CD4-positive, alpha-beta T cell treated with Interleukin-12 subunit alpha and Interleukin-12 subunit beta, for 1 hour (primary cell): ENCODE results near the gene PAFAH1B2.
"Not testable (repeated sequence)": the region's sequence is repeated elsewhere in the genome, so short reads cannot be mapped to it uniquely, and the experiment has no call there.

Experiments used
- DNase-seq: peaks from one replicate; pipeline ENCODE4 v3.0.0-alpha.2; 2020

The PAFAH1B2 gene

DNA sequence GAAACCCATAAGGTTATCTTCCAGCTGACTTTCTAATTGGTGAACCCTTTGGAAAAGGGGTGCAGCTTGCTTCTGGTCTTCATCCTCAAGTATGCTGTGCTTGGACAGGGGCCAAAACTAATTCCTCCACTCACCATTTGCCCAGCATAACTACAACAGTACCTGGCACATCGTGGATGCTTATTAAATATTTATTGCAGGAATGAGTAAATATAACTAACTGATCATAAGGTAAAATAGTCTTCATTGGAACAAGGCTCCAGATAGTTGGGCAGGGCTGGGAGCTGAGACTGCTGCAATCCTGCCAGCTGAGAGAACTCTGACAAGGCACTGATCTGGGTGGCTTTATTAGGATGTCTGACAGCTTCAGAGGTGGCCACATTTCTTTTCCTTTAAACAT is 32.1 kb downstream of the PAFAH1B2 start:
- no peak for DNase-seq

DNA sequence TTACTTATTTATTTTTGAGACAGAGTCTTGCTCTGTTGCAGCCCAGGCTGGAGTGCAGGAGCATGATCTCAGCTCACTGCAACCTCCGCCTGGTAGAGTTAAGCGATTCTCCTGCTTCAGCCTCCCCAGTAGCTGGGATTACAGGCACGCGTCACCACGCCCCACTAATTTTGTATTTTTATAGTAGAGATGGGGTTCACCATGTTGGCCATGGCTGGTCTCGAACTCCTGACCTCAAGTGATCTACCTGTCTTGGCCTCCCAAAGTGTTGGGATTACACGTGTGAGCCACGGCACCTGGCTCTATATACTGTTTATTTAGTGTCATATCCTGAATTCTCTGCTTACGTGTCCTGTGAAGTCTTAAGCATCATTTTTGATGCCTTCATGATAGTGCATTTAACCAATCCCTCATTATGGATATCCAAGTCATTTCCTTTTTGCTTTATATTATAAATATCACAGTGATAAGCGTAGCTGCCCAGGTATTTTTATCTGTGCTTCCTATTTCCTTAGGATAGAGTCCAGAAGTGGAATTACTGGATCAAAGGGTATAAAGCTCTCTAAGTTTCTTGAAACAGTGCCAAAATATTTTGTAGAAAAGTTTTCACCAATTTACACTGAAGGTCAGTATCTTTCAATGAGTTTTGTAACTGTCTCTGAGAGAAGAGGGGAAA is 33.6 kb downstream of the PAFAH1B2 start:
- DNase-seq: no peak

DNA sequence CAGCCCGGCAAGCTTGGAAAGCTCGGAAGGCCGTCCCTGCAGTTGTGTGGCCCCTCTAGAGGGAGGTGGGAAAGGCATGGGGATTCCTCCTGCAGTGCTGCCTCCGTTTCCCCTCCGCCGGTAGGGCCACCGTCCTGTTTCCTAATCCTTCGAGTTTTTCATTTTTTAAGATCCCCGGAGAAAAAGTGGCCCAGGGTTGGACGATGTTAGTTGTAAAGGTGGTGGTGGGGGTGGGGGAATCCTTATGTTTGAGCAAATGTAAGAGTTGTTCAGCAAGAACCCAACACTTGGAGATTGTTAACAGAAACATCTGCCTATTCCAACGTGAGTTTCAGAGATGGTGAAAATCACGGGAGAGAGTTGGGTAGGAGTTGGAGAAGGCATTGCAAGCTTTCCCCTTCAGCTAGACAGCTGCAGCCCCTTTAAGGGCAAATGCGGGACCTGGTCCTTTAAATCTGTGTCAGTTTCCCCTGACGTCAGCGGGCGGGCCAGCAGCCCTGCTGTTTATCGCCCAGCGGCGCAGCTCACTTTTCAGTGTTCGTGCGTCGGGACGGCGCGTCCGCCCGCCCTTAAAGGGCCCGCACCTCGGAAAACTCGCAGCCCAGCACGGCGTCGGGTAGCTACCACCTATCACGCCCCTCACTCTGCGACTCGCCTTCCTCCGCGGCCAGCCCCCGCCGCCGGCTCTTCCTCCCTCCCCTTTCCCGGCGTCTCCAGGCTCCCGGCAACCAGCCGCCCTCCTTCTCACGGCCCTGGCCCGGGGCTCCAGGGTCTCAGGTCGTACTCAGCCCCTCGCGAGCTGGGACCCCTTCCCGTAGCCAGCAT is 34.3 kb downstream of the PAFAH1B2 start, which contains the start of gene SIDT2:
Gene SIDT2 (plus strand): TSS at position 534 of the 825 bp plus-strand sequence. CDS start 521 bp downstream, outside the sequence.
- peak; percentile 90 for DNase-seq

DNA sequence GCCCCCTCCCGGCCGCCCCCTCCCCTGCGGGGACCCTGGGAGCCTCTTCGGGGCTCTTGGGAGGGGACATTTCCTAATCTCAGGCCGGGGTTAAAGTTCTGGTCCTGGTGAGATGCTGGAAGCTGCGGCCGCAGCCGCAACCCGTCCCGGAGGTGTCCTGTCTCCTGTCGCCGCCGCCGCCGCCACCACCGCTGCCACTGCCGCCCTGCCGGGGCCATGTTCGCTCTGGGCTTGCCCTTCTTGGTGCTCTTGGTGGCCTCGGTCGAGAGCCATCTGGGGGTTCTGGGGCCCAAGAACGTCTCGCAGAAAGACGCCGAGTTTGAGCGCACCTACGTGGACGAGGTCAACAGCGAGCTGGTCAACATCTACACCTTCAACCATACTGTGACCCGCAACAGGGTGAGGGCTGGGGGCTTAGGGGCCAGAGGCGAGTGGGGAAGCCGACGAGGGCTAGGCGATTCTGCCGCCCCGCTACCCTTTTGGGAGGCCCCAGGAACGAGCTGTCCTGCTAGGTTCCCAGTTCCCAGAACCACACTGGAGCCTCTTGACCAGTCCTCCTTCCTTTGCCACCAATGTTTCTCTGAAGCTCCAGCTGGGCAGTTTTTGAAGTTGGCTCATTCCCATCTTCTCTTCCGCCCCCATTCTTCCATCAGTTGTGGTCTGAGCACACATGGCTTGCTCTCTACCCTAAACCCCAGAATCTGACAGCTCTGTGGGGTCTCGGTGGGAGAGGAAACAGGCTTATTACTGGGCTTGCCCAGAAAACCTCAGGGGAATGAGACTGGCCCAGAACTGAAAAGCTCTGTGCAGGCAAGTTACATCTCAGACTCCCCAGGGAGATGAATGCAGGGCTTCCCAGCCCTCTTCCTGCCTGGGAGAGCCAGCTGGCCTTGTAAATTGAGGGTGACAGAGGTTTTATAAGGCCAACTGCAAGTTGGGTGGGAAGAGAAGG is 35.2 kb downstream of the PAFAH1B2 start:
- peak; percentile 59 for DNase-seq

DNA sequence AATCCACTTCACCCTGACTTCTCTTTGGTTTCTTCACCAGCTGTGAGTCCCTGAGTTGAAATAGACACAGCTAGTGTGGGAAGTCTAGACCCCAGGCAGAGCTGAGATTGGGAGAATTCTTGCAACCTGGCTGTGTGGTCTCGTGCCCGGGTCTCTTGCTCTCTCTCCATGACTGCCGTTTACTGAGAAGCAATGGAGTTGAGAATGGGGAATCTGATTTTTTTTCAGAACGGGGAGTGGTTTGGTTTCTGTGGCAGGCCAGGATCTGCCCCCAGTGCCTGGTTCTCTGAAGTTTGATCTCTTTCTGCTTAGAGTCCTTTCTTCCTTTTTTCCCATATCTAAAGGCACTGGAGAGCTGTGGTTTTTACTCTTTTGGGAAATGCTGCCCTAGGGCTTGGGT is 35.9 kb downstream of the PAFAH1B2 start:
- no peak for DNase-seq

DNA sequence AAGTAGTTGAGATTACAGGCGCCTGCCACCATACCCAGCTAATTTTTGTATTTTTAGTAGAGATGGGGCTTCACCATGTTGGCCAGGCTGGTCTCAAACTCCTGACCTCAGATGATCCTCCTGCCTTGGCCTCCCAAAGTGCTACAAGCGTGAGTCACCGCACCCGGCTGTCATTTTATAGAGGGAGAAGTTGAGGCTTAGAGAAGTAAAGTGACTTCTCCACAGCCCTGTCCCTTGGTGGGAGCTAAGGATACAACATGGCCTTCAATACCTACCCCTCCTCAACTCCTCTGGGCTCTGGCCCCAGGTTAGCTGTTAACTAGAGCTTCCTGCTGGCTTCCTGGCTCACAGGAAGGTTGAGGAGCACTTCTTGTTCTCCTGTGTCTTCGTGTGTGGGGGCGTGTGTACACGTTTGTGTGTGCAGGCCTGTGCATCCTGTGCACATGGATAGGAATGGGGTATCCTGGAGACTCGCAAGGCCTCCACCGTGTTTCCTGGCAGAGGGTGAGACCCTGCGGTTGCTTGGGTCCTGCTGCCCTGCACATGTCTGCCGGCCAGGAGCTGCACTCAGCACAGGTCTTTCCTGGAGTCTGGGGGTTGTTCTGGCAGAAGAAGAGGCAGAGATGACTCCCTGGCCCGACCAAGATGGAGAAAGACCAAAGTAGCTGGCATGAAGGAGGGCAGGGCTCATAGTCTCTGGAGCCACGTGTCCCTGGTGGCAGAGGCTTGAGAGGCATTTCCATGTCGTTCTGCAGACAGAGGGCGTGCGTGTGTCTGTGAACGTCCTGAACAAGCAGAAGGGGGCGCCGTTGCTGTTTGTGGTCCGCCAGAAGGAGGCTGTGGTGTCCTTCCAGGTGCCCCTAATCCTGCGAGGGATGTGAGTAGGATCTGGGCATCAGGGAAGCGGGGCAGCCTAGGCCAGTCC is 36.8 kb downstream of the PAFAH1B2 start:
- peak; percentile 68 for DNase-seq

DNA sequence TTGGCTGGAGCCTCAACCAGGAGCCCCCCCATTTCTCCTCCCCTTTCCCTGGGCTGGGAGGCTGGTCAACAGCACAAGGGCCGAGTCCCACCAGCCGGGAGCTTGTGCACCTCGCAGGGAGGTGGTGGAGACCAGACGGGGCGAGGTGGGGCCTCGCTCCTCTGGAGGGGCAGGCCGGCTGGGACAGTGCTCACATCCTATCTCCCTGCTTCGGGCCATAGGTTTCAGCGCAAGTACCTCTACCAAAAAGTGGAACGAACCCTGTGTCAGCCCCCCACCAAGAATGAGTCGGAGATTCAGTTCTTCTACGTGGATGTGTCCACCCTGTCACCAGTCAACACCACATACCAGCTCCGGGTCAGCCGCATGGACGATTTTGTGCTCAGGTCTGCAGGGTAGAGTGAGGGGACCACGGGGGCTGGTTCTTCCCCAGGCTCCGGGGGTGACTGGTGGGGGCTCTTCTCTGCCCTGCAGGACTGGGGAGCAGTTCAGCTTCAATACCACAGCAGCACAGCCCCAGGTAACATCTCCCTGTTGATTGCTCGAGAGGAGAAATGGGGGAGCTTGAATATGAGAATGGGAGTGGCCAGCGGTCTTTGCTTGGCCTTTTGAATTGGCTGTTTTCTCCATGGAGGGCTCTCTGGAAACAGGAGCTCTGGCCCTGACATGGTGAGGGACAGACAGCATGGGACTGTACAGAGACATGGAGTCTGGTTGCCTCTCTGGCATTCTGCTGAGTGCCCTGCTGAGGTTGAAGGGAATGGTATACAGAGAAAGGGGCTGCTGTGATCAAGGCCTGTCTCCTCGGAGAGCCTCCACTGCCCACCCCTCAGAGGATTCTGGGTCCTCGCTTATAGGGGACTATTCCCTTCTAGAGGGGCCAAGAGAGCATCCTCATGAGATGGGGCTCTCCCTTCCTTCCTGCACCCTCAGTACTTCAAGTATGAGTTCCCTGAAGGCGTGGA is 37.8 kb downstream of the PAFAH1B2 start:
- no peak for DNase-seq

DNA sequence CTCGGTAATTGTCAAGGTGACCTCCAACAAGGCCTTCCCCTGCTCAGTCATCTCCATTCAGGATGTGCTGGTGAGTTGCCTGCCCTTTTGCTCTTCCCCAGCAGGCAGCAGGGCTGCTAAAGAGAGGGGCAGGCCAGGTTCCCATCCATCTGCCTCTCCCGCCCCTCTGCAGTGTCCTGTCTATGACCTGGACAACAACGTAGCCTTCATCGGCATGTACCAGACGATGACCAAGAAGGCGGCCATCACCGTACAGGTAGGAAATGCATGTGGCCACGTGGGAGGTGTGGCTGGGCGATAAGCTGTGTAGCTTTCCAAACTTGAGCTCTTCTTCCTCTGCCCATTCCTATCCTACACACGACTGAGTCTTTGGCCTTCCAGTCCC is 38.5 kb downstream of the PAFAH1B2 start:
- no peak for DNase-seq

DNA sequence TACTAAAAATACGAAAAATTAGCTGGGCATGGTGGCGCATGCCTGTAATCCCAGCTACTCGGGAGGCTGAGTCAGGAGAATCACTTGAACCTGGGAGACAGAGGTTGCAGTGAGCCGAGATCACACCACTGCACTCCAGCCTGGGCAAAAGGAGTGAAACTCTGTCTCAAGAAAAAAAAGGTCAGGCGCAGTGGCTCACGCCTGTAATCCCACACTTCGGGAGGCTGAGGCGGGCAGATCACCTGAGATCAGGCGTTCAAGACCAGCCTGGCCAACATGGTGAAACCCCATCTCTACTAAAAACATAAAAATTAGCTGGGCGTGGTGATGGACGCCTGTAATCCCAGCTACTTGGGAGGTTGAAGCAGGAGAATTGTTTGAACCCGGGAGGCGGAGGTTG is 39.1 kb downstream of the PAFAH1B2 start:
- DNase-seq: not testable (repeated sequence)

DNA sequence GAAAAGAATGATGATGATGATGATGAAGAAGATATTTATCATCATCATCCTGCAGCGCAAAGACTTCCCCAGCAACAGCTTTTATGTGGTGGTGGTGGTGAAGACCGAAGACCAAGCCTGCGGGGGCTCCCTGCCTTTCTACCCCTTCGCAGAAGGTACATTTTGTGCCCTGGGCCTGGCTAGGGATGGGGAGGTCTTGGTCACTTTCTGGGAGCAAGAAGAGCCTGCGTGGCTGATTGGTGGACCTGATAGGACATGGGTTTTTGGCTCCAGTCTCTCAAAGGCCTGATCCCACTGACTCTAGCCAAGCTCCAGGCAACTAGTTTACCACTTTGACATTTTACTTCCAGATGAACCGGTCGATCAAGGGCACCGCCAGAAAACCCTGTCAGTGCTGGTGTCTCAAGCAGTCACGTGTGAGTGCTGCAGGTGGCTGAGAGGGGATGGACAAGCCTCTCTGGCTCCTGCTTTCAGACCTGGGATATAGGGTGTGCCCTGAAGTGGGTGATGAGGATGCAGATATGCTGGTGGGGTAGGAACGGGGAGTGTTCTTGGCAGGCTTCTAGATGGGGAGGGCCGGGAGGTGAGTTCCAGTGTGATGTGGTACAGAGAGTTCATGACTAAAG is 39.8 kb downstream of the PAFAH1B2 start:
- no peak for DNase-seq

DNA sequence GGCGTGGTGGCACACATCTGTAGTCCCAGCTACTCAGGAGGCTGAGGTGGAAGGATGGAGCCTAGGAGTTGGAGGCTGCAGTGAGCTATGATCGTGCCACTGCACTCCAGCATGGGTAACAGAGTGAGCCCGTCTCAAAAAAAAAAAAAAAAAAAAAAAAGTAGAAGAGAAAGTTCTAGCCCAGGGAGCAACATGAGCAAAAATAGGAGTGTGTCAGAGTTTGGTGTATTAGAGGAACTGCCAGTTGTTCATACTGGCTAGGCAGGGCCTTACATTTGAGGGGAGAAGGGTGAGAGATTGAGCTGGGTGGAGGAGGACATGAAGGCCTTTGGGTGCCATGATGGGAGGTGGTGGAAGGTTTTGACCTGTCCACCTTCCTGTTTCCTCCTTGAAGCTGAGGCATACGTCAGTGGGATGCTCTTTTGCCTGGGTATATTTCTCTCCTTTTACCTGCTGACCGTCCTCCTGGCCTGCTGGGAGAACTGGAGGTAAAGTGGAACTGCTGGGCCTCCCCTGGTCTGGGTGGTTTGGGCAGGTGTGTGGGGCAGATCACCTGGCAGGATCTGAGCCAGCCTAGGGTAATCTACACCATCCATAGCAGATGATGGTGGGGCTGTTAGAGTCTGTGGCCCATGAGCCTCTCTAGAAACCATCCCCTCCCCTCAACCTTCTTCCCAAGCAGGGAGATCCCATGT is 41.8 kb downstream of the PAFAH1B2 start:
- DNase-seq: no peak

DNA sequence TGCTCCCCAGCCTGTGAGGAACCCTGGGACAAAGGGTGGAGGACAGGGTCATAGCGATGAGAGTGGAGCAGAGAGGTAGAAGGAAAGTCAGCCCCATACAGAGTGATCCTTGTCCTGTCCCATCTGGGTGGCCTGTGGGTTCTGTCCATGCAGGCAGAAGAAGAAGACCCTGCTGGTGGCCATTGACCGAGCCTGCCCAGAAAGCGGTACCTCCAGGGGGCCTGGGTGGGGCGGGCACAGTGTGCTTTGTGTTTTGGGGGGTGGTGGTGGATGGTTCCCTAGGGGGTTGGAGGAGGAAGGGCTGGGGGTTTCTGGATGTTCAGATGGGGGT is 42.3 kb downstream of the PAFAH1B2 start:
- no peak for DNase-seq

DNA sequence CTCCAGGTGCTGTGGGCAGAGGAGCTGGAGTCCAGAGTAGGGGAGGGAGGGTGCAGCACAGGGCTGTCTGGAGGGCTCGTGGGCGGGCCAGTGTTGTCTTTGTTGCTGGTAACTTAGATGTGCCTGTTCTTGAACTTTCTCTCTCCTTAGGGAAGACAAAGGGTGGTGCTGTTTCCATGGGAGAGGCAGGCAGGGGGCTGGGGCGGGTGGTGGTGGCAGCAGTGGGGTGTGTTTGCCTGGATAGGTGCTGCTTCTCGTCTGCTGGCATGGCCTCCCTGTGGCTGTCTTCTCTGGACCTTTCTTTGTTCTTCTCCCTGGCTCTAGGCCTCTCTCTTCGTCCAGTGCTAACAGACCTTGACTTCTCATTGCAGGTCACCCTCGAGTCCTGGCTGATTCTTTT is 42.9 kb downstream of the PAFAH1B2 start:
- no peak for DNase-seq

DNA sequence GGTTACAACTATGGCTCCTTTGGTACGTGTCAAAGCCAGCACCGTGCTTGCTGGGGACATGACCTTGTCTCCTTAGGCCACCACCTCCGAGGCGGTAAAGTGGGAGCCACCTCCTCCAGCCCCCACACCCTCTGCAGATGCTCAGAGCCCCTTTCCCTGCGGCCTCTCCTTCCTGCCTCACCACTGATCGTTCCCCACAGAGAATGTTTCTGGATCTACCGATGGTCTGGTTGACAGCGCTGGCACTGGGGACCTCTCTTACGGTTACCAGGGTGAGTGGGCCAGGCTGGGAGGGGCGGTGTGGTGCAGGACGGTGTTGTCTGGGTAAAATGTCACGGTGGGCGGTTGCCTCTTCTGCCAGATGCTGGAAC is 43.3 kb downstream of the PAFAH1B2 start:
- DNase-seq: no peak

DNA sequence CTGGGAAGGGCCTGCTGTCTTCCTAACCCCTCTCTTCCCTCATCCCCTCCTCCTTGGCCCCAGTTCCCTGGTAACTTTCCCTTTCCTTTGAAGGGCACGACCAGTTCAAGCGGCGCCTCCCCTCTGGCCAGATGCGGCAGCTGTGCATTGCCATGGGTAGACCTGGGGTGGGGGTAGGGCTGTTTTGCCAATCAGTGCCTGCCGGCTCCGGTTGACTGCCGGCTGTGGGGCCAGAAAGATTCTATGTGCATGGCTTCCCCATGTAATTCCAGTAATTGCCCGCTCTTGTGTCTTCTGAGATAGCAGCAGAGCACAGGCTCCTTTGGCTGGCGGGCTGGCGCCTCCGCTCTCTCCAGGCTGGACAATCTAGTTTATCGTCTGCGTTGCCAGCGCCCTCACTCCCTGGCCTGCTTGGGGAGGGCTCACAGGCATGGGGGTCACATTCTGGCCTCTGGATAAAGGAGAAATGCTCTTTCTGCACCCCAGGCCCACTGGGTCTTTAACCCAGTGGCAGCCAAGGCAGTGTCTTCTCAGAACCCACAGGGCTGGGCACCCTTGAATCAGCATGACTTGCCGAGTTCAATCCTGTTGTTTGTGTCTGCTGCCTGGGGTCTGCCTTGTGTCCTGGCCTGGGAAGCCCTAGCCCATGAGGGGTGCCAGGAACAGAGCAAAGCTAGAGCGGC is 43.9 kb downstream of the PAFAH1B2 start:
- DNase-seq: no peak

DNA sequence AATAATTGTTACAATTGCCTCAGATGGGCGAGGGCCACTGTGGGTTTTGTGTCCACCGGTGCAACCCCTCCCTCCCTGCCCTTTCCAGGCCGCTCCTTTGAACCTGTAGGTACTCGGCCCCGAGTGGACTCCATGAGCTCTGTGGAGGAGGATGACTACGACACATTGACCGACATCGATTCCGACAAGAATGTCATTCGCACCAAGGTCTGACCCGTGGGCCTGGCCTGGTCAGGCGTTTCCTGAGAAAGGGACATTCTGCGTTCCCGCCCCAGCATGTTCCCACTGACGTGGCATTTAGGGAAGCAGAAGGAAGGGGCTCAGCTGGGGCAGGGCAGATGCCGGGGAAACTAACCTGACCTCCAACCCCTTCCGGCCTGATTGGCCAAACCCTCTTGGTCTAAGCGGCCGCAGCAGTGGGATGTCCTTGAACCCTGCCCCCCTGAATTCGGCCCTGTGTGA is 44.6 kb downstream of the PAFAH1B2 start:
- no peak for DNase-seq

DNA sequence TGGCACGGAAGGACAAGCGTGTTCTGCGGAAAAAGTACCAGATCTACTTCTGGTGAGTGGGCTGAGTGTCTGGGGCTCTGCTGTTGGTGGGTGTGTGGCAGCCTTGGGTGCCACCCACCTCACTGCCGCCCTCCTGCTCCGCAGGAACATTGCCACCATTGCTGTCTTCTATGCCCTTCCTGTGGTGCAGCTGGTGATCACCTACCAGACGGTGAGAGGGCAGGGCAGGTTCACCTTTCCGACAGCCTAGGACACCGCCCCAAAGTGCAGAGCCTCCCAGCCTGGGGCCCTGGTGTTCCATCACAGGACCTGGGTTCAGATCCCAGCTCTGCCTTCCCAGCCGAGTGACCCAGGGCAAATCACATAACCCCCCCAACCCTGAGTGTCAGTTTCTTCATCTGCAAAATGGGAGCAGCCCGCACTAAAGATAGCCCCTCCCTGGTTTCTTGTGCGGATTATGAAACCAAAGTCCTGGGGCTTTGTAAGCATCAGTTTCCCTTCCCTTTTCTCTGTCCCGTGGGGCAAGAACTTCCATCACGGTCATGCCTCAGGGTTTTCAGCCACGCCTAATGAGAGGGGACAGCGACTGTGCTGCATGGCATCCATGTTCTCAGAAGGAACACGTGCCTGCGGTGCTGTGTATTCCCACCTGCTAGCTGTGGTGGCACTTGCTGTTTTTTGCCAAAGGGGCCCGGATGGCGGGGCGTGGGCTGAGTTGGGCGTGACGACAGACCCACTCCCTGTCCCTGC is 45.3 kb downstream of the PAFAH1B2 start:
- DNase-seq: peak; percentile 20

DNA sequence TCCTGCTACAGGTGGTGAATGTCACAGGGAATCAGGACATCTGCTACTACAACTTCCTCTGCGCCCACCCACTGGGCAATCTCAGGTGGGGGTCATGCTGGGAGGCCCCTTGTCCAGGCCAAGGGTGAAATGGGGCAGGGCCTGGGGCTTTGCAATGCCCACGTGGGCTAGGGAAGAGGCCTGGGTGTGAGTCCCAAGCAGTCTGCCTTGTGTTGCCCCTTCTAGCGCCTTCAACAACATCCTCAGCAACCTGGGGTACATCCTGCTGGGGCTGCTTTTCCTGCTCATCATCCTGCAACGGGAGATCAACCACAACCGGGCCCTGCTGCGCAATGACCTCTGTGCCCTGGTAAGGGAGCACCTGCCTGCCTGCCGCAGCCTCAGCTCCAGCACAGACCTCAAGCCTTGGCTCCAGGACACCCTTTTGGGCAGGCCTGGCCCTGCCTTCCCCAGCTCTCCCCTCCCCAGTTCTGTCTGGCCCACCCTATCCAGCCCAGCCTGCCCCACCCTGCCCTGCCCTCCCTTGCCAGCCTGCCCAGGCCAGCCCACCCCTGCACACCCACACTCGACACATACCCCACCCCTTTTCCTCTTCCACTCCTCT is 46.0 kb downstream of the PAFAH1B2 start:
- no peak for DNase-seq
